ENCODE measurements around the gene GPR162.

GPR162 gene

GRCh38 chr12:6820166-6820565 lies 1.5 kb upstream of the GPR162 start:
- Histone ChIP-seq H3K27ac (no peak overlapping the region), H3K27me3 (peaks cover 0 to 68% of the 10 kb centered on the region in 2 donors), H3K9me3 (no peaks in the 10 kb centered on the region), H3K36me3 (no peaks in the 10 kb centered on the region), H3K4me3 (no peak overlapping the region), H3K4me1 (peaks cover 0 to 18% (median 15%) of the 10 kb centered on the region in 4 donors)
- no peak for TF ChIP-seq CTCF (IDR thresholded peaks at IDR 0.05)
- intact Hi-C loops (cut with DNase I; ENCODE audit: low total_unique reads): no loop called here
- no peak for DNase-seq

- peaks cover 0 to 34% (median 29%) of the 10 kb centered on the region in 4 donors for H3K4me1 ChIP-seq
- H3K36me3 ChIP-seq: no peaks in the 10 kb centered on the region
- no peak for DNase-seq
- TF ChIP-seq CTCF (IDR thresholded peaks at IDR 0.05): no peak
- H3K27ac ChIP-seq: no peak overlapping the region
- H3K4me3 ChIP-seq: no peak overlapping the region
- intact Hi-C loops (cut with DNase I; ENCODE audit: low total_unique reads): no loop called here
- no peaks in the 10 kb centered on the region for H3K9me3 ChIP-seq
- H3K27me3 ChIP-seq: peaks cover 0 to 65% of the 10 kb centered on the region in 2 donors
Measured at GRCh38 chr12:6822426-6823135, 960 bp downstream of the GPR162 start.

- no peaks in the 10 kb centered on the region for H3K9me3 ChIP-seq
- peaks cover 0 to 40% (median 35%) of the 10 kb centered on the region in 4 donors for H3K4me1 ChIP-seq
- TF ChIP-seq CTCF (IDR thresholded peaks at IDR 0.05): no peak
- peaks cover 0 to 62% of the 10 kb centered on the region in 2 donors for H3K27me3 ChIP-seq
- H3K36me3 ChIP-seq: no peaks in the 10 kb centered on the region
- intact Hi-C loops (cut with DNase I; ENCODE audit: low total_unique reads): no loop called here
- no peak overlapping the region for H3K27ac ChIP-seq
- no peak overlapping the region for H3K4me3 ChIP-seq
- DNase-seq: no peak
Measured at GRCh38 chr12:6823182-6824084, 1.8 kb downstream of the GPR162 start.

- no peak for TF ChIP-seq CTCF (IDR thresholded peaks at IDR 0.05)
- no peaks in the 10 kb centered on the region for H3K36me3 ChIP-seq
- H3K4me1 ChIP-seq: peaks cover 0 to 45% (median 37%) of the 10 kb centered on the region in 4 donors
- H3K27ac ChIP-seq: no peak overlapping the region
- H3K4me3 ChIP-seq: no peak overlapping the region
- DNase-seq: no peak
- peaks cover 0 to 56% of the 10 kb centered on the region in 2 donors for H3K27me3 ChIP-seq
- no peaks in the 10 kb centered on the region for H3K9me3 ChIP-seq
- intact Hi-C loops (cut with DNase I; ENCODE audit: low total_unique reads): no loop called here
Measured at GRCh38 chr12:6824085-6824775, 2.6 kb downstream of the GPR162 start.

- no peaks in the 10 kb centered on the region for H3K36me3 ChIP-seq
- no peak overlapping the region for H3K27ac ChIP-seq
- H3K4me1 ChIP-seq: peaks cover 0 to 52% (median 43%) of the 10 kb centered on the region in 4 donors
- H3K27me3 ChIP-seq: peaks cover 0 to 49% of the 10 kb centered on the region in 2 donors
- DNase-seq: no peak
- no peak for TF ChIP-seq CTCF (IDR thresholded peaks at IDR 0.05)
- H3K9me3 ChIP-seq: no peaks in the 10 kb centered on the region
- intact Hi-C loops (cut with DNase I; ENCODE audit: low total_unique reads): loop anchor here (5.0 kb wide), 1 partner anchor 73 kb away; the partner anchor contains the start of gene MLF2
- no peak overlapping the region for H3K4me3 ChIP-seq
Measured at GRCh38 chr12:6824901-6825381, 3.3 kb downstream of the GPR162 start.
